Heart left ventricle (tissue), 13 donors: ENCODE results near the gene FBXW12.

Source experiments
- POLR2A ChIP-seq, 2 donors: fragments of 450-650 bp; IDR thresholded peaks; one replicate each; pipeline ENCODE4 v1.6.1; 2017; ENCODE audit warnings: antibody characterized with exemption in 2 of 2, mild to moderate bottlenecking in 2 of 2, moderate library complexity in 2 of 2
- TF ChIP-seq, protein P1 (sequence below), 12 donors: fragments of 200-600 bp; sonication (generic) in 4 of 12; IDR thresholded peaks; one replicate each; pipeline versions ENCODE4 v1.5.0 to v1.8.0; 2018 to 2022; ENCODE audit warnings: antibody characterized with exemption in 12 of 12, mild to moderate bottlenecking in 5 of 12
- donor health status: ischemic (EF 13 %, LVEDD 7.1; RV severe dilation, severe dysfunction).
- donor health status: DM: no; HTN: yes; CAD: no.
- donor health status: DM: no; HTN: no; CAD: no.
- donor health status: ischemic (EF 25% LVEDD 6.9; RV normal size, moderate dysfunction).
- donor health status: ischemic (EF 25% LVEDD 5.7; RV mildly dilated, moderate dysfunction).
- donor health status: ischemic (EF 35%, LVEDD 5.7; RV mildly dilated, moderate dysfunction).
- donor health status: nonischemic (EF 11% LVEDD 7.7; RV severe dilation, severe dysfunction).
- donor health status: DM: yes; HTN: yes; CAD: no.
- donor health status: PGD.
- donor health status: ischemic (EF 29% LVEDD 5.4; RV normal size, mild dysfunction).
- donor health status: nonischemic (EF 23%, LVEDD 6.1; RV moderate dilation, normal function).

DNA sequence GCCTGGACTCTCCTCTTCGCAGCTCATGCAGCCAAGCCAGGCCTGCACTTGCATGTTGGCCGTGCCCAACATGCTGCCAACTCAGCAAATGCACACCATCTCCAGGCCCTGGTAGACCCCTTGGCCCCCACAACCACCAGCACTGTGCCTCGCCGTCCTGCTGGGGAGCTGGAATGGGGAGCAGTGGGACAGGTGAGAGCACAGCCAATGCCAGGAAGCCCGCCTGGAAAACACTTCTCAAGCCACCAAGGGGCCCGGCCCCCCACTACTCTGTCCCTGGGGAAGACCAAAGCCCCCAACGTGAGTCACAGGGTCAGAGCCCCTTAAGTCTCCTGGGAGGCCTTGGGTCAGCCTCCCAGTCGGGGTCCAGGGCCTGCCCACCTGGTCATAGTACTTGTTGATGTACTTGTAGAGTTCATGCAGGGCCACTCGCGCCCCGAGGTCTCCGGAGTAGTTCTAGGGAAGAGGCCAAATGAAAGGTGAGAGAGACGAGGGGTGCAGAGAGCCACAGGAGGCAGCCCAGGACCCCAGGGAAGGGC is 33.4 kb downstream of the FBXW12 start:
- TF ChIP-seq POLR2A (IDR thresholded peaks at IDR 0.05) = no peak
- TF ChIP-seq, protein P1, sequence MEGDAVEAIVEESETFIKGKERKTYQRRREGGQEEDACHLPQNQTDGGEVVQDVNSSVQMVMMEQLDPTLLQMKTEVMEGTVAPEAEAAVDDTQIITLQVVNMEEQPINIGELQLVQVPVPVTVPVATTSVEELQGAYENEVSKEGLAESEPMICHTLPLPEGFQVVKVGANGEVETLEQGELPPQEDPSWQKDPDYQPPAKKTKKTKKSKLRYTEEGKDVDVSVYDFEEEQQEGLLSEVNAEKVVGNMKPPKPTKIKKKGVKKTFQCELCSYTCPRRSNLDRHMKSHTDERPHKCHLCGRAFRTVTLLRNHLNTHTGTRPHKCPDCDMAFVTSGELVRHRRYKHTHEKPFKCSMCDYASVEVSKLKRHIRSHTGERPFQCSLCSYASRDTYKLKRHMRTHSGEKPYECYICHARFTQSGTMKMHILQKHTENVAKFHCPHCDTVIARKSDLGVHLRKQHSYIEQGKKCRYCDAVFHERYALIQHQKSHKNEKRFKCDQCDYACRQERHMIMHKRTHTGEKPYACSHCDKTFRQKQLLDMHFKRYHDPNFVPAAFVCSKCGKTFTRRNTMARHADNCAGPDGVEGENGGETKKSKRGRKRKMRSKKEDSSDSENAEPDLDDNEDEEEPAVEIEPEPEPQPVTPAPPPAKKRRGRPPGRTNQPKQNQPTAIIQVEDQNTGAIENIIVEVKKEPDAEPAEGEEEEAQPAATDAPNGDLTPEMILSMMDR (IDR thresholded peaks at IDR 0.05) = no peak
